G401 (cell line): ENCODE data around the gene ATP9A. TPM values are rescaled to one million over a fixed set of nuclear protein-coding genes. Genes with fewer than 3 reads are reported as not detected.

Source experiments
- DNase-seq: peaks from one replicate; pipeline ENCODE4 v3.0.0-alpha.2; 2015; ENCODE audit warnings: low spot score
- in situ Hi-C: cut with HindIII; loops from 2 replicates; pipeline ENCODE4 v1.10.0; 2016; ENCODE audit warnings: low sequenced_read_pairs, mixed read lengths
- total RNA-seq: library from RNA; depleted of rRNA; stranded (reverse); fragments of >200 nt; shearing (Covaris generic); gene quantifications from 2 replicates; pipeline ENCODE4 v1.2.3, GENCODE V29; 2014

Gene ATP9A
- total RNA-seq, 1 experiment from 2014 or later: 15.7 TPM

GRCh38 chr20:51622004-51622874 lies 146.0 kb downstream of the ATP9A start:
- peak; percentile 97 for DNase-seq
- in situ Hi-C loops: no loop called here

GRCh38 chr20:51620432-51620831 lies 147.8 kb downstream of the ATP9A start:
- in situ Hi-C loops: no loop called here

DNA sequence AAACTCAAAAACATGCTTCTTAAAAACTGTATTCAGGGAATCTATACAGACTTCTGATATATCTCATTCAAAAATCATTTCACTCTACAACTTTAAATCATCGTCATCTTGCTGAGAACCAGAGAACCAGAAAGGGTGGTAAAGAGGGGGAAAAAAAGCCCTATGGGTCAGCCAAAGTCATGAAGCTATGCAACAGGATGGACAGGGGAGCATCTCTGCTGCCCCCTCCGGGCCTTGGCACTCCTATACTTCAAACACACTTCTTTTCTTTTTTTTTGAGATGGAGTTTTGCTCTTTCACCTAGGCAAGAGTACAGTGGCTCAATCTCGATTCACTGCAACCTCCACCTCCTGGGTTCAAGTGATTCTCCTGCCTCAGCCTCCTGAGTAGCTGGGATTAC lies 152.1 kb downstream of the ATP9A start:
- no peak for DNase-seq
- in situ Hi-C loops: no loop called here

More at GRCh38 chr20:51620432-51620831, 147.8 kb downstream of the ATP9A start:
- no peak for DNase-seq

- DNase-seq: no peak
- in situ Hi-C loops: no loop called here
These were observed 153.5 kb downstream of the ATP9A start for GRCh38 chr20:51614687-51615086.

- no peak for DNase-seq
- in situ Hi-C loops: no loop called here
These were observed 154.6 kb downstream of the ATP9A start for GRCh38 chr20:51613580-51613979.

- DNase-seq: no peak
- in situ Hi-C loops: no loop called here
These were observed 155.3 kb downstream of the ATP9A start for GRCh38 chr20:51612896-51613295.

GRCh38 chr20:51611625-51611890 lies 156.6 kb downstream of the ATP9A start:
- in situ Hi-C loops: no loop called here
- no peak for DNase-seq

DNA sequence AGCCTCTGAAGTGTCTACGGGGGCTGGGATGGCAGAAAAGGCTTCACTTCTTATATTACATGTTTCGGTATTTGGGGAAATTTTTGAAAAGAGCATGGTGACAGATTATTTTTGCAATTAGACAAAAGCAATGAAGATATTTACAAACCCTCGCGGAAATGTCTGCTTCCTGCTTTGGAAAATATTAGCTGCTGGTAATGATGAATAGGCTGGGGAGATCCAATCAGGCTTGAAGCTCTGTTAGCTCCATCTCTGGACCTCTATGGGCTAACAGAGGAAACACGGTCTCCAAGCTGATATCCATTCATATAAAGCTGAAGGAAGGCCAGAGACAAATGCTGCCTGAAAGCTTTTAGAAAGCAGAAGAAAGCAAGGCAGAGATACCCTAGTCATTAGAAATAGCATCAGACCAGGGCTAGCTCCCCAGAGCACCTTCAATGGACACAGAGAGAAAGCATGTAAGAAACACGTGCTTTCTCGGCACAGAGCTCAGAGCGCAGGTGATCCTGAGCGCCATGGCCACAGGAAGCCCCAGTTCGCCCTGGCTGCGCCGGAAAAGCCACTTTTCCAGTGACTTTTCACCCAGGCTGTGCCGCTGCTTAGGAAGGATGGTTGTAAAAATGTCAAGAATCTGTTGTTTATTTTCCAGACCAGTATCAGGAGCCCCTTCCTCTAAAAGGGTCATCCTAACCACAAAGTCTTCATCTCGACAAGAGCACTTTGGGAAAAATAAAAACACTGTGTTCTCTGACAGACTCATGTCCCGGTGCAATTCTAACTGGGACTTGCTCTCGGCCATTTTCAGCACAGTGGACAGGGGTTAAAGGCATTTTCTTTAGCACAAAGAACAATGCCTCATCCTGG lies 157.2 kb downstream of the ATP9A start:
- in situ Hi-C loops: no loop called here
- no peak for DNase-seq

- in situ Hi-C loops: no loop called here
- DNase-seq: no peak
These were observed 158.1 kb downstream of the ATP9A start for GRCh38 chr20:51610111-51610510.

- DNase-seq: no peak
- in situ Hi-C loops: no loop called here
These were observed 158.9 kb downstream of the ATP9A start for GRCh38 chr20:51609251-51609650.

GRCh38 chr20:51608061-51608460 lies 160.1 kb downstream of the ATP9A start:
- in situ Hi-C loops: no loop called here
- DNase-seq: no peak

- DNase-seq: no peak
- in situ Hi-C loops: no loop called here
These were observed 161.0 kb downstream of the ATP9A start for GRCh38 chr20:51607170-51607569.

DNA sequence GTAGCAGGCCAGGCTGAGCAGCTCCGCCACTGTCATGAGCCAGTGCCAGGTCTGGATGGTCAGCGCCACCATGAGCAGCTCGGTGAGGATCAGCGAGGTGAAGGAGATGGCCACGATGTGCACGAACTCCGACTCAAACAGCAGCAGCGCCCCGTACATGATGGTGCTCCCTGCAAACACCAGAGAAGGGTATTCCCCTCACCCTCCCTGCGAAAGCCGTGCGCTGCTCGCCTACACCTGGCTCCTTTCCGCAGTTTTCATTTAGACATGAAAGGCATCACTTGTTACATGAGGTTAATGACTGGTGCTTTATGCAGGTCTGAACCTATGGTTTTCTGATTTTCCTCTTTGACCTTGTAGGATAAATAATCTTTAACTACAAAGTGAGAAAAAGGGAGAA lies 163.3 kb downstream of the ATP9A start:
- in situ Hi-C loops: no loop called here

DNA sequence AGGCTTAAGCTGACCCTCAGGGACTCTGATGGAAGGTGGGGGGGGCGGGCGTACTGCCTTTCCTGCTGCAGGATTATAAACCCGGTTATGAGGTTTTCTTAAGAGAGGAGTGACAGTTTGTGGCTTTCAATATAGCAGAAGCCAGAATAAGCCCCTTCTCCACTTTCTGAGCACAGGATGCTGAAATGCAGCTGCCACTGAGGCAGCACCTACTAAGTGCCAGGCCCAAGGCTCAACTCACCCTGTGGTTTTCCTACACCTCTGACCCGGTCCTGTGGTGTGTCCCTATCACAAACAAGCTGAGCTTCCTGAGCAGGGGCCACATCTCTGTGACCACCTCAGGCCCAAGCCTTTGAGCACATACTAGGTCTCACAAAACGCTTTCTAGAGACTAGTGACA lies 166.1 kb downstream of the ATP9A start:
- in situ Hi-C loops: no loop called here
- DNase-seq: no peak

More for the DNA sequence above, 163.3 kb downstream of the ATP9A start:
- DNase-seq: no peak

DNA sequence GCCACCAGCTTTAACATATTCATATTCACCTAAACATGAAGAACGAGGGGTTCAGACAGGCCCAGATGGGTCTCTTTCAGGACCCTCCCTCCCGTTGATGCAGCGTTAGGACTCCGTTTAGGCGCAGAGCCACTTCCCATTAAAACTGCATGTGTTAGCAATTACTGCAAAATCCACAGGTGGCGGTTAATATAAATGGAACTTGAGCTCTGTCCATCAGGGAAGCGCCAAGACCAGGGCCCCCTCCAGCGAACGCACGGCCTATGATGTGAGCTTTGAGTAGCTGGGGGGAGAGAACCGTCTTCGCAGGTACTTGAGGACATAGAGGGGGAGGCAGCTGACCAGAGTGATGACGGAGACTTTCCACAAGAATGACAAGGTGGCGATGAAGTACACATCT lies 167.2 kb downstream of the ATP9A start:
- no peak for DNase-seq

GRCh38 chr20:51600016-51600420 lies 168.2 kb downstream of the ATP9A start:
- DNase-seq: no peak
- in situ Hi-C loops: no loop called here

More for the DNA sequence above, 167.2 kb downstream of the ATP9A start:
- in situ Hi-C loops: no loop called here

DNA sequence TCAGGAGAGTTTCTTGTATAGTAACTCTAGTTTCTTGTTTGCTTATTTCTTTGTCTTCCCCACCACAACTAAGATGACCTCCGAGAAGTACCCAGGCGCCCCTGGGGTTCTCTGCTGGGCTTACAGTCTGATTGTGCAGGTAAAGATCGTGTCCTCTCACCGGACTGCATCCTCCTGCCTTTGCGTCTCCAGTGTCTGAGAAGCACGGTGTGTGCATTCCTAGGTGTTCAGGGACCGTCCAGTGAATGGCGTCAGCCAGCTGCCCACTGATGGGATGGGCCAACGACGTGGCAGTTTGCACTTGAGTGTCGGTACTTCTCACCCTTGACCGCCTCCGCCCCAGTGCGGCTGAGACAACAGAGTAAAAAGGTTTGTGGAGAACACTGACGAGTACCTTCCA lies 169.6 kb downstream of the ATP9A start:
- in situ Hi-C loops: loop anchor here (25.0 kb wide), 1 partner anchor 211 kb away; no protein-coding TSS in a partner anchor
- no peak for DNase-seq

GRCh38 chr20:51597389-51598231 lies 170.6 kb downstream of the ATP9A start:
- in situ Hi-C loops: loop anchor here (25.0 kb wide), 1 partner anchor 210 kb away; no protein-coding TSS in a partner anchor

DNA sequence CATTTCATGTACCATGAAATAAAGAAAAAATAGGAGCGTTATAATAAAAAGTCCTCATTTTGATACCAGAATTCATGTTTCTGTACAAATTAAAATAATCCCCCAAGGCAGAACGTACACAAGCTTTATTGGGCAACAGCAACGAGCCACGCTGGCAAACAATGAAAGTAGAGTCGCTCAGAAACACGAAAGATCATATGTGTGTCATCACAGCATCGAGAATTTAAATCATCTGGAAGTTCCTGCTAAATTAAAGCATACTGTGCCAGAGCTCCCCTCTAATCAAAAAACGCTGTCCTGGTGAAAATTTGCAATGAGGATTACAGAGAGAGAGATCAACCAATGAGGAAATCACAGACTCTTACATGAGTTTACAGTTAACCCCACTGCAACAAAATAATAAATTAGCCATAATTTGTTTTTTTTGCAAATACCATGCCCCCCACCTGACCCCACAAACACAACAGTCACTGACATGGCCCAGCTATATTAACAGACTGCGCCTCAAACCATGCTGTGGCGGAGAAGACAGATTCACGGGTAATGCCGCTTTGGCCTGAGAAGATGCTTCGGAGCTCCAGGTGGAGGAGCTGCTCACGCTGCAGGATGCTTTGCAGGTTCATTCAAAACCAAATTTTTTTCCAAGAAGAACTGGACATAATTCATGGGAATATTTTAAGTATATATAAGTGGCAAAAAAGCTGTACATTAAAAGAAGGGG lies 171.4 kb downstream of the ATP9A start:
- peak; percentile 81 for DNase-seq
- in situ Hi-C loops: loop anchor here (25.0 kb wide), 1 partner anchor 210 kb away; no protein-coding TSS in a partner anchor

More at GRCh38 chr20:51597389-51598231, 170.6 kb downstream of the ATP9A start:
- DNase-seq: no peak
